ENCODE measurements around the gene EPHB6. TPM values are rescaled to one million over a fixed set of nuclear protein-coding genes. Genes with fewer than 3 reads are reported as not detected.

EPHB6 gene
- total RNA-seq, 1 donor = 4.0 TPM

DNA sequence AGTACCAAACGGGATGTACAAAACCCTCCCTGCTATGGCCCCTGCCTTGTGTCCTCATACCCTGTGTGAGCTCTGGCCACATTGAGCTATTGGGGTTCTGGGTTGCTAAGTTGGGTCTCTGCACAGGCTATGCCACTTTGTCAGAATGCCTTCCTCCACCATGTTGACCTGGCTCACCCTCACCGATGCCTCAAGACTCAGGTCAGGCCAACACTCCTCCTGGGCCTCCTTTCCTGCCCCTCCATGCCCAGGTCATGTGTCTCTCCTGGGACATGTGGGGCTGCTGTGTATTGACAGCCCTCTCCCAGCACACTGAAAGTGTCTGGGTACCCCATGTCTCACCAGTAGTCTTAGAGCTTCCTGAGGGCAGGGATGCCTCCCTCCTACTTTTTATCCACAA lies 64.0 kb downstream of the EPHB6 start:
- TF ChIP-seq CTCF (IDR thresholded peaks at IDR 0.05; ENCODE audit: extremely low read depth, low read depth, low read length) = no peak
- no peak overlapping the region for H3K4me2 ChIP-seq (ENCODE audit: insufficient read depth, low read length)
- no peaks in the 10 kb centered on the region for H3K27me3 ChIP-seq (ENCODE audit: insufficient read depth, low read length)
- H3K27ac ChIP-seq (ENCODE audit: low read depth, low read length) = no peak overlapping the region
- H3K9me3 ChIP-seq (ENCODE audit: low read depth, low read length) = no peaks in the 10 kb centered on the region
- H3K79me2 ChIP-seq (ENCODE audit: insufficient read depth, low read length) = no peaks in the 10 kb centered on the region
- H4K20me1 ChIP-seq (ENCODE audit: insufficient read depth, low read length) = no peaks in the 10 kb centered on the region
- DNase-seq (ENCODE audit: insufficient read length, low spot score, missing footprints) = no peak
- H3K4me3 ChIP-seq (ENCODE audit: insufficient read depth, low read length) = no peak overlapping the region
- no peak overlapping the region for H2AFZ ChIP-seq (ENCODE audit: low read length)
- H3K36me3 ChIP-seq (ENCODE audit: insufficient read depth, low read length) = no peaks in the 10 kb centered on the region
- H3K4me1 ChIP-seq (ENCODE audit: insufficient read depth, low read length) = no peaks in the 10 kb centered on the region

GRCh38 chr7:142919656-142920055 lies 64.8 kb downstream of the EPHB6 start:
- H3K36me3 ChIP-seq (ENCODE audit: insufficient read depth, low read length) = no peaks in the 10 kb centered on the region
- H2AFZ ChIP-seq (ENCODE audit: low read length) = no peak overlapping the region
- H3K4me2 ChIP-seq (ENCODE audit: insufficient read depth, low read length) = no peak overlapping the region
- no peak overlapping the region for H3K4me3 ChIP-seq (ENCODE audit: insufficient read depth, low read length)
- DNase-seq (ENCODE audit: insufficient read length, low spot score, missing footprints) = no peak
- H3K9me3 ChIP-seq (ENCODE audit: low read depth, low read length) = no peaks in the 10 kb centered on the region
- no peaks in the 10 kb centered on the region for H4K20me1 ChIP-seq (ENCODE audit: insufficient read depth, low read length)
- H3K4me1 ChIP-seq (ENCODE audit: insufficient read depth, low read length) = no peaks in the 10 kb centered on the region
- H3K27me3 ChIP-seq (ENCODE audit: insufficient read depth, low read length) = no peaks in the 10 kb centered on the region
- H3K27ac ChIP-seq (ENCODE audit: low read depth, low read length) = no peak overlapping the region
- H3K79me2 ChIP-seq (ENCODE audit: insufficient read depth, low read length) = no peaks in the 10 kb centered on the region
- TF ChIP-seq CTCF (IDR thresholded peaks at IDR 0.05; ENCODE audit: extremely low read depth, low read depth, low read length) = no peak

Other genes with a start within 250 kb of the EPHB6 start
- not detected in 2 replicates for gene PRSS1, start 105.6 kb upstream of the EPHB6 start, total RNA-seq
- gene PRSS2, start 84.1 kb upstream of the EPHB6 start, total RNA-seq = not detected in 2 replicates
- not detected in 2 replicates for gene TRPV6, start 30.7 kb downstream of the EPHB6 start, total RNA-seq
- not detected in 2 replicates for gene TRPV5, start 78.7 kb downstream of the EPHB6 start, total RNA-seq
- gene LLCFC1, start 84.4 kb downstream of the EPHB6 start, total RNA-seq = not detected in 2 replicates
- not detected in 2 replicates for gene KEL, start 107.3 kb downstream of the EPHB6 start, total RNA-seq
- gene OR9A2, start 172.1 kb downstream of the EPHB6 start, total RNA-seq = not detected in 2 replicates
- not detected in 2 replicates for gene OR6V1, start 197.3 kb downstream of the EPHB6 start, total RNA-seq